GM21515 (cell line): Measurements from ENCODE around the gene ATP9A.
"Not testable (repeated sequence)": the region's sequence is repeated elsewhere in the genome, so short reads cannot be mapped to it uniquely, and the experiment has no call there.

Experiments
- ATAC-seq: cut with Tn5 transposase; IDR thresholded peaks from one replicate; pipeline ENCODE4 v1.9.1; 2021; ENCODE audit not compliant: unreplicated experiment

ATP9A gene

GRCh38 chr20:51797357-51798025 is 29.3 kb upstream of the ATP9A start:
- no peak for ATAC-seq

DNA sequence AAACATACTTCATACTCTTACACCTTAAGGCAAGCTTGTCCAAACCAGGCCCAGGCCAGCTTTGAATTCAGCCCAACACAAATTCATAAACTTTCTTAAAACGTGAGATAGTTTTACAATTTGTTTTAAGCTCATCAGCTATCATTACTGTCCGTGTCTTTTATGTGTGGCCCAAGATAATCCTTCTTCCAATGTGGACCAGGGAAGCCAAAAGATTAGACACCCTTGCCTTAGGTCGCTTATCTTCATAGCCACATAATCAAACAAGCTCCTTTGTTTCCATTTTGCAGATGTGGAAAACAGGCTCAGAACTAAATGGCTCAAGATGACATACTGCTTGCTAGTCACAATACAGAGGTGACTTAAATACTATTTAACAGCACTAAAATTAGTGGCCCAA is 28.1 kb upstream of the ATP9A start:
- ATAC-seq, result no peak

GRCh38 chr20:51792960-51793359 is 24.8 kb upstream of the ATP9A start:
- ATAC-seq, result no peak

- ATAC-seq, result no peak
Measured at GRCh38 chr20:51791626-51792025, 23.4 kb upstream of the ATP9A start.

DNA sequence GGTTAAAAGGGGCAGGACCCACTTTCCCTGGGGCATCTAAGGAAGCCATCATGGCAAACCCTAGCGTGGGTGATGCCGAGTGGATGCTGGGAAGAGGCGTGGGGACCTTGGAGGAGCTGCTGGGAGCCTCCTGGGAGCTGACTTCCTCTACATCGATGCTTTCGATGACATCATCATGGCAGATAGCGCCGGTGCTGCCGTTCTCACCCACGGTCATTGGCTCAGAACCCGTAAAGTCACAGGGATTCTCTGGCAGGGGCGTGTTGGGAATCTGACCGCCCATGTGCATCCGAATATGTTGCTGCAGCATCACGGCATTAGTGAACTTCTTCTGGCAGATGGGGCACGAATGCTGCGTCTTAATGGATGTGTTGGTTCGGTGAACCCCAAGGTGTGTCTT is 22.1 kb upstream of the ATP9A start:
- ATAC-seq, result no peak

- no peak for ATAC-seq
Measured at GRCh38 chr20:51789434-51789833, 21.2 kb upstream of the ATP9A start.

GRCh38 chr20:51788822-51789221 is 20.6 kb upstream of the ATP9A start:
- no peak for ATAC-seq

DNA sequence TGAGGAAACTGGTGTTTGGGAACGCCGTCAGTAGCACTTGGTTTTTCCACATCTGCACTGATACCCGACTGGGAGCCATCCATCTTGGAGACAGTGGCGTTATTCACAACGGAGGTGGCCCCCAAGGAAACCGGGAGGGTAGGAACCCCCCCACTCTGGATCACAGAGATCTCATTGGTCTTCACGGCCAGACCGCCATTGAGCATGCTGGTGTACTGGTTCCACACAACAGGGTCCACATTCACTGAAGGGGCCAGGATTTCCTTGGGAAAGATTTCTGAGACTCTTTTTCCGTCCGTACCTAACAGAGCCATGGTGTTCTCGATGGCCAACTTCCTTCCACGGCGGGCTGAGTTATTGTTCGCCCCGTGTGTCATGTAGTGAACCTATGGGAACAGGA is 16.1 kb upstream of the ATP9A start:
- no peak for ATAC-seq

DNA sequence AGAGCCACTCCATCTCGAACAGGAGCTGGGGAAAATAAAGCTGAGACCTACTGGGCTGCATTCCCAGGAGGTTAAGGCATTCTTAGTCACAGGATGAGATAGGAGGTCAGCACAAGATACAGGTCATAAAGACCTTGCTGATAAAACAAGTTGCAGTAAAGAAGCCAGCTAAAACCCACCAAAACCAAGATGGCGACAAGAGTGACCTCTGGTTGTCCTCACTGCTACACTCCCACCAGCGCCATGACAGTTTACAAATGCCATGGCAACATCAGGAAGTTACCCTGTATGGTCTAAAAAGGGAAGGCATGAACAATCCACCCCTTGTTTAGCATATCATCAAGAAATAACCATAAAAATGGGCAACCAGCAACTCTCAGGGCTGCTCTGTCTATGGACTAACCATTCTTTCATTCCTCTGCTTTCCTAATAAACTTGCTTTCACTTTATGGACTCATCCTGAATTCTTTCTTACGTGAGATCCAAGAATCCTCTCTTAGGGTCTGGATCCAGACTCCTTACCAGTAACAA is 10.1 kb upstream of the ATP9A start:
- ATAC-seq, result not testable (repeated sequence)

DNA sequence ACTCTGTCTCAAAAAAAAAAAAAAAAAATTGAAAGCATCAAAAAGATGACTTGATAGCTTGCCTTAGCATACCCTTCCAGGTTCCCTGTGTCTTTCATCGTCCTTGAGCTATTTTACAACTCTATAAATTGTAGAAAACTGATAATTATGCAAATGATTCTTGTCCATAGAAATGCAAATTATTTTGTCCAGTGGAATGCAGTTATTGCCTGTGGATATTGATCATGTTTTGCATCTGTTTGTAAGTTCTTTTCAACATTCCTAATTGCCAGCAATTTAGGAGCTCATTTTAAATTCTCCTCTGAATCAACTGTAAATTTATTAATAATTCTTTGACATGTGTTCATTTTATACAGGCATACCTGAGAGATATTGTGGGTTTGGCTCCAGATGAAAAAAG is 7.1 kb upstream of the ATP9A start:
- no peak for ATAC-seq

DNA sequence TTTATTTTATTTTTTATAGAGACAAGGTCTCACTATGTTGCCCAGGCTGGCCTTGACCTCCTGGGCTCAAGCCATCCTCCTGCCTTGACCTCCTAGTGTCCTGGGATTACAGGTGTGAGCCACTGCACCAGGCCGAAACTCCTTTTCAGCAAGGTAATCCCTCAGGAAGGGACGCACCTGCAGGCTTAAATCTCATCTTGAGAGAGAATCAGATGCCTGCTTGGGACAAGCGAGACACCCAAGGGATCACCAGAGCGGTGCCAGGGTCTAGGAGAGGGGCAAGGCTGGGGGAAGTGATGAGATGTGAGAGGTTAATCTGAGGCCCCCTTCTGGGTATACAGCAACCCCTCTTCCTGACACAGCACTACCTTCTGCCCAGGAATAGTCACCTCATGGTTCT is 4.0 kb upstream of the ATP9A start:
- no peak for ATAC-seq

GRCh38 chr20:51769976-51770615 is 1.9 kb upstream of the ATP9A start:
- no peak for ATAC-seq

DNA sequence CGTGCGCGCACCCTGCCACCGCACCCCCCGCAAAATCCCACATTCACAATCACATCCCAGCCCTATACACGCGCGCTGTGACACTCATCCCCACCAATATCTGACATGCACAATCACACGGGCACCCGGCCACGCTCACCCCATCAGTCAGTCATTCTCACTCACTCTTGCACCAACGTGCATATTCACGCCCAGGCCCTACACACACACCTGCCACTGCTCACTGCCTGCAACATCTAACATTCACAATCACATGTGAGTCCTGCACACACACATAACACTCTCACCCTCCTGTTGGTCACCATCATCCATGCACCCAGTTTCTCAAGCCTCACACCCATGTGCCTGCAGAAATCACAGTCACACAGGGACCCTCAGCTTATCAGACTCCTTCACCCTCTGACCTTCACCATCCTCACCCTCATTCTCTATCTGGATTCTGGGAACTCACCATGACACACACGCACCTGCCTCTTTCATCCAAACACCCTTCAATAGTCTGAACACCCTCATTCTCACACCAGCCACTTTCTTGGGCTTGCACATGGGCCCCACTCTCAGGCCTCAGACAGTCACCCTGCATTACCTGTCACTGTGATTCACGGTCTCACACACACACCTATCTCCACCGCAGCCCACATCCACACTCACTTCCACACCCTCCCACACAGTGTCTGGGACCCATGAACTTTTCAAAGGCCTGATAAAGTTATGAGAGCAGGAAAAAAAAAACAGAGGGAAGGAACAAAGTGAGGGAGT is 748 bp upstream of the ATP9A start:
- ATAC-seq, result no peak

GRCh38 chr20:51766994-51767866 is 960 bp downstream of the ATP9A start:
- ATAC-seq, result no peak

DNA sequence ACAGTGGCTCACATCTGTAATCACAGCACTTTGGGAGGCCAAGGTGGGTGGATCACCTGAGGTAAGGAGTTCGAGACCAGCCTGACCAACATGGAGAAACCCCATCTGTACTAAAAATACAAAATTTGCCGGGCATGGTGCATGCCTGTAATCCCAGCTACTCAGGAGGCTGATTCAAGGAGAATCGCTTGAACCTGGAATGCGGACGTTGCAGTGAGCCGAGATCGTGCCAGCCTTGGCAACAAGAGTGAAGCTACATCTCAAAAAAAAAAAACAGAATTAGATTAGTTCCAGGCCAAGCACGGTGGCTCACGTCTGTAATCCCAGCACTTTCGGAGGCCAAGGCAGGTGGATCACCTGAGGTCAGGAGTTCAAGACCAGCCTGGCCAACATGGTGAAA is 2.8 kb downstream of the ATP9A start:
- not testable (repeated sequence) for ATAC-seq

DNA sequence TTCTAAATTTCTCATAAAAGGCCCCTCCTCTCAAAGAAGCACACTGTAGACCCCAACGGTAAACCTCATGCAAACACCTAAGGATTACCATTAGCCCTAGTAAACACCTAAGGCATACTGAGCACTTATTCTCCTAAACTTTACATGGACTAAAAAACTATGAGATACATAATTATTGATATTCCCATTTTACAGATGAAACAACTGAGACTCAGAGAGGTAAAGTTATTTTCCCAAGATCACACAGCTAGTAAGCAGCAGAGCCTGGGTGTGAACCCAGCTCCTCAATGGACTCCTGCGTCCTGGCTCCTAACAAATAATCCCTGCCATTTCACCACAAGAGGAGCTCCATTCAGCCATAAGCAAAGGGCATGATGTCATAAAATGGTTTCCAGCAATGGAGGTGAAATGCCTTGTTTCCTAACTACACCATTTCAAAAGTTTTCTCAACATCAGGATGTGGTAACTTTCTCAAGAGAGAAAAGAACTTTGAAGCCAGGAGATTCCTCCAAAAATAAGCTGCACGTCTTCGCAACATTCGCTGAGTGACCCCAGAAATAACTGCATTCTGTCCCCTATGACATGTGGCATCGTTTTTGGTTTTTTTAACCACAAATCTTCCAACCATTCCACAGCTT is 4.1 kb downstream of the ATP9A start:
- ATAC-seq, result no peak

DNA sequence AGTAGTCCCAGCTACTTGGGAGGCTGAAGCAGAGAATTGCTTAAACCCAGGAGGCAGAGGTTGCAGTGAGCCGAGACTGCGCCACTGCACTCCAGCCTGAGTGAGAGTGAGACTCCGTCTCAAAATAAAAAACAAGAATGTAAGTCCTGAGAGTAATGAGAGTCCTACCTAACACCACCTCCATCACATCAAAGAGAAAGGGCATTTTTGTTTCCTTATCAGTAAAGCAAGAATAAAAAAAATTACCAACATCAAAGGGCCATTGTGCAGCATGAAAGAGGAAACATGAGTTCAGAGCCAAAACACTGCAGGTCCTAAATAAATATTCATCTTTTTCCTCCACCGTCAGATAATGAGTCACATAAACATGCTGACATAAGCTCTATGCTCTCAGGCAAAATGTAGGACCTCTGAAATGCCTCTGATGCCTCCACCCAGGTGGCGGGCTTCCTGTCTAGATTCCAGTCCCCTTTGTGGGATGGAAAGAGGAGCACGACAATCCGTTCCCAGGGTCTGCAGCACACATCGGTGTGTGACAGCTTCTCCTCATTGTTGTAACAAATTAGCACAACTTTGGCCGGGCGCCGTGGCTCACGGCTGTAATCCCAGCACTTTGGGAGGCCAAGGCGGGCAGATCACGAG is 7.2 kb downstream of the ATP9A start:
- ATAC-seq, result no peak

GRCh38 chr20:51759769-51760510 is 8.2 kb downstream of the ATP9A start:
- no peak for ATAC-seq

DNA sequence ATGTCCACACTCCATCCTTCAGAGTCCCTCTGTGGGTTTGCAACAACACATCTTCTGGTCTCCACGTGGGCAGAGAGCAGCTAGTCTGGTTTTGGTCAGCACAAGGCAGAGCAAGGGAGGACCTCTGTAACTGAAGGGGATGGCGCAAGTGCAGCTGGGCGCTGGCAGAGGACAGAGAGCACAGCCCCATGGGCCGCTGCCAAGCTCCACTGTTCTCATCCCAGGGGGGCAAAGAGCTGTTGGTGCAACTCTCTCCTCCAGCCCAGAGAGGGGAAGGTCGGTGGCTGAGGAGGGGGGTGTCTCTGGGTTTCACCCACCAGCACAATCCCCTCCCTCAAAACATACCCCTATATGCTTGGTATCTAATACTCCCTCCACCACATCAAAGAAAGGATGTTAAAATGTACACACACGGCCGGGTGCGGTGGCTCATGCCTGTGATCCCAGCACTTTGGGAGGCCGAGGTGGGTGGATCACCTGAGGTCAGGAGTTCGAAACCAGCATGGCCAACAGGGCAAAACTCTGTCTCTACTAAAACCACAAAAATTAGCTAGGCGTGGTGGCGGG is 9.1 kb downstream of the ATP9A start:
- no peak for ATAC-seq
